Measurements from ENCODE around the gene ARHGEF40.

Gene ARHGEF40

GRCh38 chr14:21113369-21113768, 43.3 kb downstream of the ARHGEF40 start:
- DNase-seq (ENCODE audit: low read depth in 2 of 2) = no peak

- no peak for DNase-seq (ENCODE audit: low read depth in 2 of 2)
Observed at GRCh38 chr14:21118933-21119332, 48.8 kb downstream of the ARHGEF40 start.

GRCh38 chr14:21120686-21121085, 50.6 kb downstream of the ARHGEF40 start:
- no peak for DNase-seq (ENCODE audit: low read depth in 2 of 2)

- no peak for DNase-seq (ENCODE audit: low read depth in 2 of 2)
Observed at GRCh38 chr14:21121122-21121521, 51.0 kb downstream of the ARHGEF40 start.

GRCh38 chr14:21123429-21123828, 53.3 kb downstream of the ARHGEF40 start:
- DNase-seq (ENCODE audit: low read depth in 2 of 2) = no peak

GRCh38 chr14:21133901-21134300, 63.8 kb downstream of the ARHGEF40 start:
- DNase-seq (ENCODE audit: low read depth in 2 of 2) = no peak

GRCh38 chr14:21136024-21136423, 65.9 kb downstream of the ARHGEF40 start:
- DNase-seq (ENCODE audit: low read depth in 2 of 2) = no peak
